Keratinocyte (primary cell): ENCODE results near the gene A2M. TPM values are rescaled to one million over a fixed set of nuclear protein-coding genes. Genes with fewer than 3 reads are reported as not detected.

Experiments
- DNase-seq: peaks from one replicate; pipeline ENCODE4 v3.0.0-alpha.2; 2011; ENCODE audit warnings: low read depth, missing footprints, low spot score
- FAIRE-seq: peaks from 2 replicates; lab custom pipeline; 2011; peaks lifted over from hg19 to GRCh38; lab: Jason Lieb, UNC
- H2AFZ ChIP-seq: 2 replicates; pipeline ENCODE4 v1.6.0; 2012; ENCODE audit warnings: low read length, control low read depth, inconsistent platforms; ENCODE audit not compliant: control insufficient read depth
- H3K27ac ChIP-seq: 2 replicates; pipeline ENCODE4 v1.5.1; 2011; ENCODE audit warnings: low read length; ENCODE audit not compliant: control insufficient read depth, insufficient read depth
- H3K27me3 ChIP-seq: 3 replicates; pipeline ENCODE4 v1.6.0; 2011; ENCODE audit warnings: low read length; ENCODE audit not compliant: control insufficient read depth, insufficient read depth; ENCODE audit errors: extremely low read depth
- H3K36me3 ChIP-seq, 2 experiments: 2 replicates in 1 of 2; 3 replicates in 1 of 2; pipeline ENCODE4 v1.5.1; 2011; ENCODE audit warnings: low read length in 2 of 2, mild to moderate bottlenecking in 1 of 2; ENCODE audit not compliant: control insufficient read depth in 2 of 2, insufficient read depth in 2 of 2; ENCODE audit errors: extremely low read depth in 1 of 2
- H3K4me1 ChIP-seq: 3 replicates; pipeline ENCODE4 v1.5.1; 2011; ENCODE audit warnings: low read length; ENCODE audit not compliant: control insufficient read depth, insufficient read depth; ENCODE audit errors: extremely low read depth
- H3K4me2 ChIP-seq: 3 replicates; pipeline ENCODE4 v1.6.0; 2011; ENCODE audit warnings: low read depth, low read length; ENCODE audit not compliant: control insufficient read depth, insufficient read depth; ENCODE audit errors: extremely low read depth
- H3K4me3 ChIP-seq, 3 experiments: fragments of 200-600 bp in 1 of 3; sonication (generic) in 1 of 3; 2 replicates in 2 of 3; 3 replicates in 1 of 3; pipeline ENCODE4 v1.5.1; 2011 to 2016; ENCODE audit warnings: low read length in 3 of 3, mild to moderate bottlenecking in 3 of 3, control low read depth in 2 of 3, inconsistent platforms in 1 of 3, low read depth in 1 of 3, mixed read lengths in 1 of 3, mixed run types in 1 of 3, moderate library complexity in 1 of 3; ENCODE audit not compliant: control insufficient read depth in 2 of 3, insufficient read depth in 2 of 3; ENCODE audit errors: extremely low read depth in 1 of 3
- H3K79me2 ChIP-seq: 2 replicates; pipeline ENCODE4 v1.6.0; 2012; ENCODE audit warnings: low read length; ENCODE audit not compliant: control insufficient read depth, insufficient read depth
- H3K9ac ChIP-seq: 3 replicates; pipeline ENCODE4 v1.6.0; 2011; ENCODE audit warnings: low read length; ENCODE audit not compliant: control insufficient read depth, insufficient read depth; ENCODE audit errors: extremely low read depth
- H3K9me1 ChIP-seq: 3 replicates; pipeline ENCODE4 v1.6.0; 2011; ENCODE audit warnings: low read length; ENCODE audit not compliant: control insufficient read depth, insufficient read depth; ENCODE audit errors: extremely low read depth
- H3K9me3 ChIP-seq: 2 replicates; pipeline ENCODE4 v1.5.1; 2012; ENCODE audit warnings: low read depth, low read length; ENCODE audit not compliant: control insufficient read depth
- H4K20me1 ChIP-seq: 3 replicates; pipeline ENCODE4 v1.6.0; 2011; ENCODE audit warnings: low read length; ENCODE audit not compliant: control insufficient read depth, insufficient read depth; ENCODE audit errors: extremely low read depth
- CTCF ChIP-seq, 3 experiments: IDR thresholded peaks in 1 of 3; conservative IDR thresholded peaks in 1 of 3; optimal IDR thresholded peaks in 1 of 3; 2 replicates in 2 of 3; 3 replicates in 1 of 3; pipeline versions ENCODE3 to v1.5.1; 2011; ENCODE audit warnings: low read length in 3 of 3, mild to moderate bottlenecking in 3 of 3, moderate library complexity in 2 of 3, control low read depth in 1 of 3, inconsistent platforms in 1 of 3; ENCODE audit not compliant: insufficient read depth in 2 of 3; ENCODE audit errors: extremely low read depth in 1 of 3
- EZH2 ChIP-seq: IDR thresholded peaks from one replicate; pipeline ENCODE4 v1.6.1; 2012; ENCODE audit warnings: inconsistent platforms, mild to moderate bottlenecking, low read length, moderate library complexity
- dilution Hi-C: fragments of 300-500 bp; cut with MboI; formaldehyde crosslinking; loops from one replicate; pipeline ENCODE4 v1.7.0; 2020; ENCODE audit warnings: low sequenced_read_pairs; ENCODE audit not compliant: extremely low pct_ligation_motif_present
- polyA plus RNA-seq, 5 experiments: library from polyadenylated mRNA; depleted of rRNA in 3 of 5; stranded (reverse) in 3 of 5; stranded (forward) in 1 of 5; unstranded in 1 of 5; fragments of >200 nt; gene quantifications; 1 replicate in 1 of 5; 2 replicates in 3 of 5; 3 replicates in 1 of 5; pipeline versions ENCODE4 v1.2.1 to v1.2.3, GENCODE V29; 2011 to 2012; ENCODE audit warnings: missing spikeins in 2 of 5, low read depth in 1 of 5, low replicate concordance in 1 of 5

The A2M gene
- polyA plus RNA-seq, 1 donor (not counting 4 experiments of a cell fraction or from before 2014, with no cell fraction given) = 0.49 TPM

GRCh38 chr12:9074484-9075137 lies 41.1 kb downstream of the A2M start:
- no peak overlapping the region for H2AFZ ChIP-seq
- no peaks in the 10 kb centered on the region for H3K36me3 ChIP-seq
- no peak for TF ChIP-seq CTCF (optimal IDR thresholded peaks at IDR 0.05 in 1 of 3, IDR thresholded peaks at IDR 0.05 in 1 of 3, conservative IDR thresholded peaks at IDR 0.05 in 1 of 3; ENCODE audit: extremely low read depth in 1 of 3, insufficient read depth in 2 of 3, low read length in 3 of 3)
- TF ChIP-seq EZH2 = no peak
- peaks cover 3% of the 10 kb centered on the region for H3K27me3 ChIP-seq
- H3K27ac ChIP-seq = no peak overlapping the region
- no peak overlapping the region for H3K4me2 ChIP-seq
- no peaks in the 10 kb centered on the region for H3K79me2 ChIP-seq
- no peak overlapping the region for H3K4me3 ChIP-seq
- H3K9ac ChIP-seq = no peak overlapping the region
- H3K9me3 ChIP-seq = no peaks in the 10 kb centered on the region
- no peaks in the 10 kb centered on the region for H3K9me1 ChIP-seq
- dilution Hi-C loops = no loop called here
- FAIRE-seq (no peak), DNase-seq (no peak)
- H3K4me1 ChIP-seq = no peaks in the 10 kb centered on the region
- no peaks in the 10 kb centered on the region for H4K20me1 ChIP-seq

GRCh38 chr12:9073076-9073475 lies 42.6 kb downstream of the A2M start:
- Histone ChIP-seq H3K4me1 (no peaks in the 10 kb centered on the region), H4K20me1 (no peaks in the 10 kb centered on the region), H3K36me3 (no peaks in the 10 kb centered on the region), H3K27ac (no peak overlapping the region), H2AFZ (no peak overlapping the region), H3K9me1 (no peaks in the 10 kb centered on the region), H3K9ac (no peak overlapping the region), H3K27me3 (peaks cover 3% of the 10 kb centered on the region), H3K4me2 (no peak overlapping the region), H3K9me3 (no peaks in the 10 kb centered on the region), H3K4me3 (no peak overlapping the region), H3K79me2 (no peaks in the 10 kb centered on the region)
- TF ChIP-seq CTCF (optimal IDR thresholded peaks at IDR 0.05 in 1 of 3, IDR thresholded peaks at IDR 0.05 in 1 of 3, conservative IDR thresholded peaks at IDR 0.05 in 1 of 3; ENCODE audit: extremely low read depth in 1 of 3, insufficient read depth in 2 of 3, low read length in 3 of 3) = no peak
- no peak for TF ChIP-seq EZH2
- DNase-seq = no peak
- dilution Hi-C loops = no loop called here
- FAIRE-seq = no peak
